Neural cell (in vitro differentiated cells): ENCODE results near the gene TNC. TPM values are rescaled to one million over a fixed set of nuclear protein-coding genes. Genes with fewer than 3 reads are reported as not detected.

Experiments used
- H2AFZ ChIP-seq: fragments of 200-600, 300-800 bp; sonication (generic), shearing (Covaris generic); 2 replicates; pipeline ENCODE4 v1.6.0; 2014; ENCODE audit warnings: low read depth, mild to moderate bottlenecking, antibody characterized with exemption, low read length, moderate library complexity
- H3F3A ChIP-seq: fragments of 200-600 bp; shearing (Covaris generic); 2 replicates; pipeline ENCODE4 v1.6.1; 2016; ENCODE audit warnings: mild to moderate bottlenecking, moderate library complexity, mixed read lengths, antibody characterized with exemption, low read length; ENCODE audit not compliant: insufficient read depth, poor library complexity, severe bottlenecking
- H3K27ac ChIP-seq: fragments of 200-600, 300-800 bp; sonication (generic), shearing (Covaris generic); 2 replicates; pipeline ENCODE4 v1.5.1; 2014; ENCODE audit warnings: mild to moderate bottlenecking, low read length, moderate library complexity
- H3K27me3 ChIP-seq: fragments of 300-800, 200-600 bp; sonication (generic), shearing (Covaris generic); 2 replicates; pipeline ENCODE4 v1.6.0; 2014; ENCODE audit warnings: mild to moderate bottlenecking, low read depth, low read length, moderate library complexity; ENCODE audit not compliant: insufficient read depth
- H3K36me3 ChIP-seq: fragments of 300-800, 200-600 bp; sonication (generic), shearing (Covaris generic); 2 replicates; pipeline ENCODE4 v1.5.1; 2014; ENCODE audit warnings: mild to moderate bottlenecking, antibody characterized with exemption, low read length, moderate library complexity; ENCODE audit not compliant: insufficient read depth
- H3K4me2 ChIP-seq: fragments of 300-800, 200-600 bp; sonication (generic), shearing (Covaris generic); 2 replicates; pipeline ENCODE4 v1.6.0; 2014; ENCODE audit warnings: mild to moderate bottlenecking, low read length
- H3K4me3 ChIP-seq: fragments of 300-800, 200-600 bp; sonication (generic), shearing (Covaris generic); 2 replicates; pipeline ENCODE4 v1.5.1; 2014; ENCODE audit warnings: mild to moderate bottlenecking, low read length, moderate library complexity
- H3K79me2 ChIP-seq: fragments of 200-600 bp; shearing (Covaris generic); replicated peaks from 2 replicates; pipeline ENCODE4 v1.6.0; 2014; ENCODE audit warnings: mild to moderate bottlenecking, low read length, moderate library complexity; ENCODE audit not compliant: insufficient read depth
- H3K9ac ChIP-seq: fragments of 300-800, 200-600 bp; sonication (generic), shearing (Covaris generic); 2 replicates; pipeline ENCODE4 v1.6.1; 2016; ENCODE audit warnings: mild to moderate bottlenecking, low read length, mixed read lengths
- H3K9me2 ChIP-seq: fragments of 200-600 bp; shearing (Covaris generic); 2 replicates; pipeline ENCODE4 v1.6.1; 2016; ENCODE audit warnings: mild to moderate bottlenecking, low read length, mixed read lengths; ENCODE audit not compliant: insufficient read depth
- H3K9me3 ChIP-seq: fragments of 200-600, 300-800 bp; sonication (generic), shearing (Covaris generic); 2 replicates; pipeline ENCODE4 v1.6.1; 2016; ENCODE audit warnings: mild to moderate bottlenecking, mixed run types, low read length, moderate library complexity, mixed read lengths
- H4K20me1 ChIP-seq: fragments of 200-600 bp; shearing (Covaris generic); 2 replicates; pipeline ENCODE4 v1.6.1; 2016; ENCODE audit warnings: mild to moderate bottlenecking, mixed run types; ENCODE audit not compliant: insufficient read depth
- EP300 ChIP-seq: fragments of 450-650 bp; conservative IDR thresholded peaks from 2 replicates; pipeline ENCODE4 v1.6.1; 2014; ENCODE audit warnings: antibody characterized with exemption, mild to moderate bottlenecking, moderate library complexity; ENCODE audit not compliant: poor library complexity, severe bottlenecking
- EZH2 ChIP-seq: fragments of 200-600, 300-800 bp; shearing (Covaris generic), sonication (generic); IDR thresholded peaks from 2 replicates; pipeline ENCODE4 v1.6.1; 2014; ENCODE audit warnings: antibody characterized with exemption, low read length, borderline replicate concordance, mild to moderate bottlenecking; ENCODE audit not compliant: insufficient read depth, poor library complexity, severe bottlenecking
- MXI1 ChIP-seq: fragments of 450-650 bp; conservative IDR thresholded peaks from 2 replicates; pipeline ENCODE4 v1.6.1; 2014; ENCODE audit warnings: antibody characterized with exemption, mild to moderate bottlenecking; ENCODE audit not compliant: poor library complexity, severe bottlenecking
- POLR2AphosphoS5 ChIP-seq: IDR thresholded peaks from 2 replicates; pipeline ENCODE4 v1.6.1; 2012
- RAD21 ChIP-seq: fragments of 450-650 bp; conservative IDR thresholded peaks from 2 replicates; pipeline ENCODE4 v1.6.1; 2014; ENCODE audit warnings: antibody characterized with exemption, mild to moderate bottlenecking, moderate library complexity
- SMC3 ChIP-seq: fragments of 450-650 bp; conservative IDR thresholded peaks from 2 replicates; pipeline ENCODE4 v1.6.1; 2014; ENCODE audit warnings: antibody characterized with exemption, mild to moderate bottlenecking, moderate library complexity; ENCODE audit not compliant: poor library complexity
- TAF1 ChIP-seq: IDR thresholded peaks from 2 replicates; pipeline ENCODE4 v1.6.1; 2012; ENCODE audit warnings: low read depth
- polyA plus RNA-seq: library from polyadenylated mRNA; depleted of rRNA; stranded (reverse); fragments of >200 nt; gene quantifications from 2 replicates; pipeline ENCODE4 v1.2.3, GENCODE V29; 2014
- TF ChIP-seq, protein P1 (sequence below): IDR thresholded peaks from 2 replicates; pipeline ENCODE4 v1.6.1; 2012; ENCODE audit warnings: borderline replicate concordance
- TF ChIP-seq, protein P2 (sequence below): fragments of 450-650 bp; IDR thresholded peaks from 2 replicates; pipeline ENCODE4 v1.5.1; 2014; ENCODE audit warnings: antibody characterized with exemption, mild to moderate bottlenecking, moderate library complexity; ENCODE audit not compliant: poor library complexity, severe bottlenecking

Gene TNC
- polyA plus RNA-seq, 1 donor from 2014 or later: 2.1 TPM

DNA sequence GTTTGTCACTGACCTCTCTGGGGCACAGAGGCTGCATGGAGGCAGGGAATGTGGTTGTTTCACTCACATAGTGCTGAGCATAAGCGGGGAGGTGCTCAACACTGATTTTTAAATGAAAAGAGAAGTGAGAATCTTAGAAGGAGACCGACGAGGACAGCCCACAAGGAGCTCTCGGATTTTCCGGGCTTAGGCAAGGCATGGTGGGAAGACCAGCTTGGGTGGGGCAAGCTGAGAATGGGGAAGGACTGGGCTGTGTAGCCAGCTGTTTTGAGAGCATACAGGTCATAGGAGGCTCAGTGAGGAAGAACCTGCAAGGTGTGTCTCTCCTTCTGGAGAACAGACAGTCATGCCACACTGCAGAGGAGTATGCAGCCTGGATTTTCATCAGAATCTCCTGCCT lies 101.6 kb downstream of the TNC start:
- Histone ChIP-seq H3K4me3 (no peak overlapping the region), H3F3A (no peaks in the 10 kb centered on the region), H3K4me2 (no peak overlapping the region), H3K9me3 (no peaks in the 10 kb centered on the region), H3K9ac (no peak overlapping the region), H3K9me2 (no peaks in the 10 kb centered on the region), H3K27me3 (no peaks in the 10 kb centered on the region), H3K36me3 (no peaks in the 10 kb centered on the region), H3K79me2 (no peaks in the 10 kb centered on the region), H3K27ac (no peak overlapping the region), H2AFZ (no peak overlapping the region), H4K20me1 (no peaks in the 10 kb centered on the region)
- TF ChIP-seq MXI1 (no peak), POLR2AphosphoS5 (no peak), EZH2 (no peak), TAF1 (no peak), RAD21 (no peak), SMC3 (no peak), EP300 (no peak)
- TF ChIP-seq, protein P1, sequence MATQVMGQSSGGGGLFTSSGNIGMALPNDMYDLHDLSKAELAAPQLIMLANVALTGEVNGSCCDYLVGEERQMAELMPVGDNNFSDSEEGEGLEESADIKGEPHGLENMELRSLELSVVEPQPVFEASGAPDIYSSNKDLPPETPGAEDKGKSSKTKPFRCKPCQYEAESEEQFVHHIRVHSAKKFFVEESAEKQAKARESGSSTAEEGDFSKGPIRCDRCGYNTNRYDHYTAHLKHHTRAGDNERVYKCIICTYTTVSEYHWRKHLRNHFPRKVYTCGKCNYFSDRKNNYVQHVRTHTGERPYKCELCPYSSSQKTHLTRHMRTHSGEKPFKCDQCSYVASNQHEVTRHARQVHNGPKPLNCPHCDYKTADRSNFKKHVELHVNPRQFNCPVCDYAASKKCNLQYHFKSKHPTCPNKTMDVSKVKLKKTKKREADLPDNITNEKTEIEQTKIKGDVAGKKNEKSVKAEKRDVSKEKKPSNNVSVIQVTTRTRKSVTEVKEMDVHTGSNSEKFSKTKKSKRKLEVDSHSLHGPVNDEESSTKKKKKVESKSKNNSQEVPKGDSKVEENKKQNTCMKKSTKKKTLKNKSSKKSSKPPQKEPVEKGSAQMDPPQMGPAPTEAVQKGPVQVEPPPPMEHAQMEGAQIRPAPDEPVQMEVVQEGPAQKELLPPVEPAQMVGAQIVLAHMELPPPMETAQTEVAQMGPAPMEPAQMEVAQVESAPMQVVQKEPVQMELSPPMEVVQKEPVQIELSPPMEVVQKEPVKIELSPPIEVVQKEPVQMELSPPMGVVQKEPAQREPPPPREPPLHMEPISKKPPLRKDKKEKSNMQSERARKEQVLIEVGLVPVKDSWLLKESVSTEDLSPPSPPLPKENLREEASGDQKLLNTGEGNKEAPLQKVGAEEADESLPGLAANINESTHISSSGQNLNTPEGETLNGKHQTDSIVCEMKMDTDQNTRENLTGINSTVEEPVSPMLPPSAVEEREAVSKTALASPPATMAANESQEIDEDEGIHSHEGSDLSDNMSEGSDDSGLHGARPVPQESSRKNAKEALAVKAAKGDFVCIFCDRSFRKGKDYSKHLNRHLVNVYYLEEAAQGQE: no peak
- TF ChIP-seq, protein P2, sequence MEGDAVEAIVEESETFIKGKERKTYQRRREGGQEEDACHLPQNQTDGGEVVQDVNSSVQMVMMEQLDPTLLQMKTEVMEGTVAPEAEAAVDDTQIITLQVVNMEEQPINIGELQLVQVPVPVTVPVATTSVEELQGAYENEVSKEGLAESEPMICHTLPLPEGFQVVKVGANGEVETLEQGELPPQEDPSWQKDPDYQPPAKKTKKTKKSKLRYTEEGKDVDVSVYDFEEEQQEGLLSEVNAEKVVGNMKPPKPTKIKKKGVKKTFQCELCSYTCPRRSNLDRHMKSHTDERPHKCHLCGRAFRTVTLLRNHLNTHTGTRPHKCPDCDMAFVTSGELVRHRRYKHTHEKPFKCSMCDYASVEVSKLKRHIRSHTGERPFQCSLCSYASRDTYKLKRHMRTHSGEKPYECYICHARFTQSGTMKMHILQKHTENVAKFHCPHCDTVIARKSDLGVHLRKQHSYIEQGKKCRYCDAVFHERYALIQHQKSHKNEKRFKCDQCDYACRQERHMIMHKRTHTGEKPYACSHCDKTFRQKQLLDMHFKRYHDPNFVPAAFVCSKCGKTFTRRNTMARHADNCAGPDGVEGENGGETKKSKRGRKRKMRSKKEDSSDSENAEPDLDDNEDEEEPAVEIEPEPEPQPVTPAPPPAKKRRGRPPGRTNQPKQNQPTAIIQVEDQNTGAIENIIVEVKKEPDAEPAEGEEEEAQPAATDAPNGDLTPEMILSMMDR: no peak

DNA sequence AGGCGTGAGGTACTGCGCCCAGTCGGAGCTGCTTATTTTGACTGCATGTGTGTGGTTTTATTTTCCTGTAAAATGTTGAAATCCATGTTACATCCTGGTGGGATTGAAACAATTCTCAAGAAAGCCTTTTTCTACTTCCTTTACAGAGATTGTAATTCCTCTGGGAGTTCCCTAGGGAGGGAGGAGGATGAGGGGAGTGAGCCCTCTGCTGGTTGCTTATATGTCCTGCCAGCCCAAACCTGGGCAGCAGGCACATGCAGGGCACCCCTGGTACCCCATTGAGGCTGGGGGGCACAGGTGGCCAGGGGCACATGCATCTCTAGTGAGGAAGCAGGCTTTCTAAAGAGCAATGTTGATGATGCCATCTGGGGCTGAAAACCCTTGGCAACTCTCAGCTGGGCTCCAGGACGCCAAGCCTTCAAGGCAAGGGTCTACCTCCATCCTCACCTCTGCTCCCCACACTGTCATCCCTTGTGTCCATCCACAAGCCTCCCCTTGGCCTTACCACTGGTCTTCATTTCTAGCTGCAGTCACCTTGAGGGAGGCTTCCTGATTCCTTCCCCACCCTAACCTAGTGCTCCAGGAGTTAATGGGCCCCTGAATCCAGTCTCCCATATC lies 102.8 kb downstream of the TNC start:
- Histone ChIP-seq H3K27ac (no peak overlapping the region), H3K36me3 (no peaks in the 10 kb centered on the region), H3K9ac (no peak overlapping the region), H3K4me3 (no peak overlapping the region), H4K20me1 (no peaks in the 10 kb centered on the region), H3F3A (no peaks in the 10 kb centered on the region), H3K4me2 (no peak overlapping the region), H3K9me3 (no peaks in the 10 kb centered on the region), H3K27me3 (no peaks in the 10 kb centered on the region), H2AFZ (no peak overlapping the region), H3K79me2 (no peaks in the 10 kb centered on the region), H3K9me2 (no peaks in the 10 kb centered on the region)
- TF ChIP-seq EZH2 (no peak), SMC3 (peak; percentile 53), RAD21 (peak; percentile 47), POLR2AphosphoS5 (no peak)
- TF ChIP-seq, protein P2: peak; percentile 53
